ENCODE data around the gene ANKRD61.

DNA sequence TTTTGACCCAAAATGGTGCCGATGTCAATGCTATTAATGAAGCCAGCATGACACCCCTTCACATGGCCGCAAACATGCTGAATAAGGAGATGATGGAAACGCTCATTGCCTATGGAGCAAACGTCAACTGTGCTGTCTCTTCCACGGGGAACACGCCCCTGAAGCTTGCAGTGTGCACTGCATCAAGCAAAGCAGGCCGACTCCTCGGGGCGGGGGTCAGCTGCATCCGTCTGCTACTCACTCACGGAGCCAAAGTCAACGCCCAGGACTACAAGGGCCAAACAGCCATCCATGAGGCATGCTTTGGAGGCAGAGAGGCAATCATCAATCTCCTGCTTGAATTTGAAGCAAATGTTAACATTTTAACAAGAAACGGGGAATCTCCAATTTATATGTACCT, 4.5 kb downstream of the ANKRD61 start:
- TF ChIP-seq, protein P1, sequence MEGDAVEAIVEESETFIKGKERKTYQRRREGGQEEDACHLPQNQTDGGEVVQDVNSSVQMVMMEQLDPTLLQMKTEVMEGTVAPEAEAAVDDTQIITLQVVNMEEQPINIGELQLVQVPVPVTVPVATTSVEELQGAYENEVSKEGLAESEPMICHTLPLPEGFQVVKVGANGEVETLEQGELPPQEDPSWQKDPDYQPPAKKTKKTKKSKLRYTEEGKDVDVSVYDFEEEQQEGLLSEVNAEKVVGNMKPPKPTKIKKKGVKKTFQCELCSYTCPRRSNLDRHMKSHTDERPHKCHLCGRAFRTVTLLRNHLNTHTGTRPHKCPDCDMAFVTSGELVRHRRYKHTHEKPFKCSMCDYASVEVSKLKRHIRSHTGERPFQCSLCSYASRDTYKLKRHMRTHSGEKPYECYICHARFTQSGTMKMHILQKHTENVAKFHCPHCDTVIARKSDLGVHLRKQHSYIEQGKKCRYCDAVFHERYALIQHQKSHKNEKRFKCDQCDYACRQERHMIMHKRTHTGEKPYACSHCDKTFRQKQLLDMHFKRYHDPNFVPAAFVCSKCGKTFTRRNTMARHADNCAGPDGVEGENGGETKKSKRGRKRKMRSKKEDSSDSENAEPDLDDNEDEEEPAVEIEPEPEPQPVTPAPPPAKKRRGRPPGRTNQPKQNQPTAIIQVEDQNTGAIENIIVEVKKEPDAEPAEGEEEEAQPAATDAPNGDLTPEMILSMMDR (conservative IDR thresholded peaks at IDR 0.05; ENCODE audit: low read depth, low read length) = no peak
- TF ChIP-seq EZH2 (IDR thresholded peaks at IDR 0.05; ENCODE audit: low read length, unreplicated experiment) = no peak

Measured in PC-3 (cell line).